Type B pancreatic cell (in vitro differentiated cells): ENCODE results near the gene SDK2. TPM values are rescaled to one million over a fixed set of nuclear protein-coding genes. Genes with fewer than 3 reads are reported as not detected.
"Not testable (repeated sequence)": the region's sequence is repeated elsewhere in the genome, so short reads cannot be mapped to it uniquely, and the experiment has no call there.

Experiments used
- DNase-seq: peaks from one replicate; pipeline ENCODE4 v3.0.0; 2021; ENCODE audit warnings: mixed read lengths; ENCODE audit not compliant: unreplicated experiment; ENCODE audit errors: extremely low spot score
- H3K27ac Mint-ChIP-seq: 2 replicates; pipeline ENCODE4 v1.8.0; 2021; ENCODE audit warnings: mild to moderate bottlenecking, mixed read lengths
- H3K27me3 Mint-ChIP-seq: 2 replicates; pipeline ENCODE4 v1.8.0; 2021; ENCODE audit warnings: mixed read lengths
- H3K36me3 Mint-ChIP-seq: 2 replicates; pipeline ENCODE4 v1.8.0; 2021; ENCODE audit warnings: mixed read lengths
- H3K4me1 Mint-ChIP-seq: one replicate; pipeline ENCODE4 v1.8.0; 2021; ENCODE audit warnings: mixed read lengths; ENCODE audit not compliant: unreplicated experiment
- H3K4me3 Mint-ChIP-seq: 2 replicates; pipeline ENCODE4 v1.8.0; 2021; ENCODE audit warnings: mild to moderate bottlenecking, mixed read lengths
- H3K9me3 Mint-ChIP-seq: 2 replicates; pipeline ENCODE4 v1.8.0; 2021; ENCODE audit warnings: mixed read lengths
- CTCF ChIP-seq: fragments of 200-600 bp; sonication (generic); conservative IDR thresholded peaks from 2 replicates; pipeline ENCODE4 v1.5.0; 2021; ENCODE audit warnings: antibody characterized with exemption, mild to moderate bottlenecking
- total RNA-seq: library from RNA; stranded (reverse); gene quantifications from 2 replicates; pipeline ENCODE4 v1.2.1, GENCODE V29; 2021; ENCODE audit warnings: low replicate concordance

SDK2 gene
- total RNA-seq, 1 donor from 2014 or later: 47.3 TPM

GRCh38 chr17:73480740-73481139, 163.5 kb downstream of the SDK2 start:
- Mint-ChIP-seq H3K4me3 (no peak overlapping the region), H3K36me3 (peaks cover 9% of the 10 kb centered on the region), H3K27ac (no peak overlapping the region), H3K9me3 (peaks cover 5% of the 10 kb centered on the region), H3K27me3 (peaks cover 7% of the 10 kb centered on the region), H3K4me1 (peaks cover 24% of the 10 kb centered on the region)
- no peak for DNase-seq
- TF ChIP-seq CTCF: no peak

- Mint-ChIP-seq H3K27ac (no peak overlapping the region), H3K9me3 (no peaks in the 10 kb centered on the region), H3K4me1 (peaks cover 34% of the 10 kb centered on the region), H3K27me3 (peaks cover 7% of the 10 kb centered on the region), H3K4me3 (no peak overlapping the region), H3K36me3 (no peaks in the 10 kb centered on the region)
- no peak for TF ChIP-seq CTCF
- no peak for DNase-seq
Measured at GRCh38 chr17:73478768-73479424, 165.3 kb downstream of the SDK2 start.

GRCh38 chr17:73478334-73478733, 165.9 kb downstream of the SDK2 start:
- no peak overlapping the region for H3K27ac Mint-ChIP-seq
- H3K36me3 Mint-ChIP-seq: no peaks in the 10 kb centered on the region
- peaks cover 38% of the 10 kb centered on the region for H3K4me1 Mint-ChIP-seq
- no peak for TF ChIP-seq CTCF
- H3K27me3 Mint-ChIP-seq: peaks cover 7% of the 10 kb centered on the region
- H3K4me3 Mint-ChIP-seq: no peak overlapping the region
- DNase-seq: no peak
- no peaks in the 10 kb centered on the region for H3K9me3 Mint-ChIP-seq

GRCh38 chr17:73476890-73477350, 167.3 kb downstream of the SDK2 start:
- peaks cover 5% of the 10 kb centered on the region for H3K9me3 Mint-ChIP-seq
- H3K4me1 Mint-ChIP-seq: peaks cover 38% of the 10 kb centered on the region
- H3K36me3 Mint-ChIP-seq: peaks cover 4% of the 10 kb centered on the region
- H3K4me3 Mint-ChIP-seq: no peak overlapping the region
- DNase-seq: no peak
- peaks cover 7% of the 10 kb centered on the region for H3K27me3 Mint-ChIP-seq
- TF ChIP-seq CTCF: no peak
- no peak overlapping the region for H3K27ac Mint-ChIP-seq

GRCh38 chr17:73474370-73474988, 169.8 kb downstream of the SDK2 start:
- H3K4me3 Mint-ChIP-seq: no peak overlapping the region
- H3K9me3 Mint-ChIP-seq: peaks cover 5% of the 10 kb centered on the region
- H3K4me1 Mint-ChIP-seq: peaks cover 37% of the 10 kb centered on the region
- H3K27ac Mint-ChIP-seq: peak overlapping the region; percentile 51
- peaks cover 10% of the 10 kb centered on the region for H3K36me3 Mint-ChIP-seq
- DNase-seq: no peak
- H3K27me3 Mint-ChIP-seq: no peaks in the 10 kb centered on the region
- TF ChIP-seq CTCF: no peak

GRCh38 chr17:73472715-73473114, 171.5 kb downstream of the SDK2 start:
- not testable (repeated sequence) for H3K27me3 Mint-ChIP-seq, H3K36me3 Mint-ChIP-seq, H3K9me3 Mint-ChIP-seq, DNase-seq, H3K27ac Mint-ChIP-seq, H3K4me3 Mint-ChIP-seq
- H3K4me1 Mint-ChIP-seq: peaks cover 30% of the 10 kb centered on the region
